Gastrocnemius medialis (tissue), 4 donors: ENCODE results near the gene DCLK2.

Source experiments
- CTCF ChIP-seq, 5 experiments: fragments of 450-650 bp in 3 of 5; fragments of 200-600 bp in 2 of 5; sonication (generic) in 2 of 5; IDR thresholded peaks in 4 of 5; conservative IDR thresholded peaks in 1 of 5; 1 replicate in 4 of 5; 2 replicates in 1 of 5; pipeline ENCODE4 v1.5.1; 2016 to 2019; ENCODE audit warnings: antibody characterized with exemption in 5 of 5, mild to moderate bottlenecking in 3 of 5, moderate library complexity in 3 of 5
- POLR2A ChIP-seq, 2 donors: fragments of 450-650 bp; IDR thresholded peaks; one replicate each; pipeline ENCODE4 v1.6.1; 2017; ENCODE audit warnings: antibody characterized with exemption in 2 of 2, mild to moderate bottlenecking in 2 of 2, moderate library complexity in 2 of 2

- no peak for TF ChIP-seq CTCF (IDR thresholded peaks at IDR 0.05 in 4 of 5, conservative IDR thresholded peaks at IDR 0.05 in 1 of 5)
- no peak for TF ChIP-seq POLR2A (IDR thresholded peaks at IDR 0.05)
Measured at GRCh38 chr4:150289198-150289597, 211.0 kb downstream of the DCLK2 start.
